Stimulated activated CD8-positive, alpha-beta memory T cell treated with anti-CD3 and anti-CD28 coated beads, Interleukin-4, amount 100 ng/mL, for 24 hours (primary cell): ENCODE results near the gene KDM2B.

ENCODE experiments used
- DNase-seq: peaks from one replicate; pipeline ENCODE4 v3.0.0-alpha.2; 2020; ENCODE audit warnings: low read depth

Gene KDM2B

DNA sequence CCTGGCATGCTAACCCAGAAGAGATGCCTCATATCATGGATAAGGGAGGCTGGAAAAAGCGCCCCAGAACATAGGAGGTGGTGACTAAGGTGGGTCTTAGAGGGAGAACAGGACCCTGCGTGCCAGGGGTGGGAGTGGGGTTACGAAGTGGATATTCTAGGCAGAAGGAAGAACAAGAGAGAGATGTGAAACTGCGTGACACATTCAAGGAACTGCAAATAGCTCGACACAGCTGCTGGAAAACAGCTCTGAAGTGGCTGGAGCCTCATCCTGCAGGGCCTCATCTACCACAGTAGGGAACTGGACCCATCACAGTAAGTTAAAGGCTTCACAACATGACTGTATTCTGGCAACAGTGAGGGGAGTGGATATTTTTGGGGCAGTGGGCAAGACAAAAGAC is 119.8 kb downstream of the KDM2B start:
- DNase-seq = no peak

DNA sequence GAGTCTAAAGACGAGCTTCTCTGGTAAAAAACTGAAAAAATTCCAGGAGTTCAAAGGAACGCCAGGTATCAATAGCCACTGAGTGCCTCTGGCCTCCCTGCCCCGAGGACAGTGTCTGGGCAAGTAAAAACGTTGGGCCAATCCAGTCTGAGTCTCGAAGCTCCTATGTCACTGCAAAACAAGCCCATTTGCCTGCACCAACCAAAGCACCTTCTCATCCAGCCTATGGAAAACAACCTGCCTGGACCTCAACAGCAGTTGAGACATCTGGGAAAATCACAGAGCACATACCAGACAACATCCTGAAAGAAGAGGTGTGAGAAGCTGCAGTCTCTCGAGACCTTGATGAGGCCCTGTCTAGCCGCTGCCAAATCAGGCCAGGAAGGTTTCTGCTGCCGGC is 124.3 kb downstream of the KDM2B start:
- no peak for DNase-seq

DNA sequence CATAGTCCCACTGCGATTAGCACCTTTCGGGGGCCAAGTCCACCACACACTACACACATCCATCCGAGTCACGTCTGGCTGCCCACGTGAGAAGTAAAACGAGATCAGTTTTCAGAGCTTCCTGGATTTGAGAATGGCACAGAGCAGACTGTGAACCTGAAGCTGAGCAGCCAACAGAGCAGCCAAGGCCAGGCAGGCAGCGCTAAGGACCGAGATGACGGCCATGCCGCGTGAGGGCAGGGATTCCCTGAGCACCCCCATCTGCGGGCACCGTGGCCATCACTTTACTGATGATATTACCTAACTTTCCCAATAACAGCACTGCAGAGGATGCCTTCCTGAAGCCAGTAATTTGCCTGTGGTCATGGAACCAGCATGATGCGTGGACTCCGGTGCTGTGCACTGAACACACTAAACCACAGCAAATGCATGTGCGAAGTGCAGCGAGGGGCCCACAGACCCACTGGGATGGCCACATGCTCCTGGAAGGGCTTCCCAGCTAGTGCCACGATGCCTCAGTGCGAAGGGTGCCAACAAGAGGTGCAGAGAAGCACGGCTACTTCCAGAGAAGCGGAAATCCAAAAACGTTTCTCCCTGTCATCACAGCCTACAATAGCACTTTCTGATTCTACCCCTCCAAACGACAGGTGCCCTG is 124.9 kb downstream of the KDM2B start:
- no peak for DNase-seq

DNA sequence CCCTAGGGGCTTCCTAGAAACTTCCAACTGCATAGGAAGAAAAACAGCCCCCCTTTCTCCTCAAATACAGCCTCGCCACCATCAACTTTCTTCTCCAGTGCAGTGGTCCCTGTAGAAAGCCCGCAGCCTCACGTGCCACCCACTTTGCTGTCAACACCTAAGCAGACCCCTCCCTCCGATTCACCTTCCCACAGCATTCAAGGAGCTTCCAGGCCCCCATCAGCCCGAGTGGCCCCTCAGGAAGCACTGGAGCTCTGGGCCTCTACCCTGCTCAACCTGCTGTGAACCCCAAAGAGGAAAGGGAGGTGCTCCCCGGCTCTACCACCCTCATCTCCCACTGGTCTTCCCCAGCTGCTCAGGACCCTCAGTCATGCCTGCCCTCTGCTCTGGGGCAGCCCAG is 125.9 kb downstream of the KDM2B start:
- DNase-seq = no peak

DNA sequence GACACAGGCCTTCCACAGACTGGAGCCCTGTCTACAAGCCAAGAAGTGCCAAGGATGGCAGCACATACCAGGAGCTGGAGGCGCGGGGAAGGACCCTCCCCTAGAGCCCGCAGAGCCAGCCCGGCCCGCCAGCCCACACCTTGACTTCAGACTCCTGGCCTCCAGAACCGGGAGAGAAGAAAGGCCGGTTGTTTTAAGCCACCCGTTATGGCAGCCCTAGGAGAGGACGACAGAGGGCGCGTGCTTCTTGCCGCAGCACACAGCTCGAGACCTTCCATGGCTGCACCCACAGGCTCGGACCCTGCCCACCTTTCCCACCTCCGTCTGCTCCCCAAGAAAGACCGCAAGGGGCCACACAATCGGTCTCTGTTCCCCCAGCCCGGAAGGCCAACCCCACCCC is 127.2 kb downstream of the KDM2B start:
- DNase-seq = no peak

DNA sequence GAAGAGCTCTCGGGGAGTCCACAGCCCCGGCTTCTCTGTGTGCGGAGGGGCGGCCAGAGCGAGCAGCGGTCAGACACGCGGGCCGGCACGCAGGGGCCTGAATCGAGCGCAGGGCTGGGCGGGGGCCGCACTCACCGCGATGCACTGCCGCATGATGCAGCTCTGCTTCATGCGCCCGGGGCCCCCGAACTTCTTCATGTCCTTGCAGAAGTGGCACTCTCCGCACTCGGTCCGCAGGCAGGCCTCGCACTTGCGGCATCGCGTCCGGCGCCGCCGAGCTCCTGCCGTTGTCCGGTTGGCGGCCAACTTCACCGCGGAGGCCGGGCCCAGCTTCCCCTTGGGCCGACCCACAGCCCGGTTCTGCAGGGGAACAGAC is 127.8 kb downstream of the KDM2B start:
- no peak for DNase-seq

DNA sequence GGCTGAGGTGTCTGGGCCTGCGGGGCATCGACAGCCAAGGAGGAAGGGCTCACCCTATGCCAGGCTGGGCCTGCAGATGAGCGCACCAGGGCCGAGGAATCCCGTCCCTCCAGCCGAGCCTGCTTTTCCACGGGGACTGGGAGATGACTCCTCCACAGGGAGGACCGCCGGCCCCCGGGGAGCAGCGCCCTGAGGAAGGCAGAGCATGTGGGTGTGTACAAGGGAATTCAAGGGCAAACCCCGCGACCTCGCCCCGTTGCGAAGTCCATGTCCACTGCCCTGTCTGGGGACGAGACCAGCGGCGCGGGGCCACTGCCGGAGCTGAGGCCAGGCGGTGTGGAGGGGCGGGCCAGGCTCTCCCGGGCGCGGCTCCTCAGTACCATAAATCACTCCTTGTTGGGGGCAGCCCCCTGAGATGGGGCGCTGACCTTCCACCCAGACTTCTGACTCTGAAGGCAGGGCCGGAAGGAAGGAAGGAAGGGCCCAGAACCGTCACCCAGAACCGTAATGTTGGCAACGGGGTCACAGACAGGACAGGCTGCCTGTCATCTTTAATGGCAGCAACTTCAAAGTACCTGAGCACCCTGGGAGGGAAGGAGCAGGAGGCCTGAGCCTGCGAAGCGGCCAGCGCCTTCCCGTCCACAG is 128.4 kb downstream of the KDM2B start:
- no peak for DNase-seq

DNA sequence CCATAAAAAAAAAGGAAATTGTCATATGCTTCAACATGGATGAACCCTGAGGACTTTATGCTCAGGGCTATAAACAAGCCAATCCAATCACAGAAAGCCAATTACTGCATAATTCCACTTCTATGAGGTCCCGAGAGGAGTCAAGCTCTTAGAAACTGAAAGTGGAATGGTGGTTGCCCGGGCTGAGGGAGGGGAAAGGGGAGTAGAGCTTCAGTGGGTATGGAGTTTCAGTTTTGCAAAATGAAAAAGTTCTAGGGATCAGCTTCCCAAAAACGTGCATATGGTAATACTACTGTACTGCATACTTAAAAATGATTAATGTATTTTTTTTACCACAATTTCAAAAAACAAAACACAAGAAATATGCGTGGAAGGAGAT is 128.9 kb downstream of the KDM2B start:
- DNase-seq = no peak

DNA sequence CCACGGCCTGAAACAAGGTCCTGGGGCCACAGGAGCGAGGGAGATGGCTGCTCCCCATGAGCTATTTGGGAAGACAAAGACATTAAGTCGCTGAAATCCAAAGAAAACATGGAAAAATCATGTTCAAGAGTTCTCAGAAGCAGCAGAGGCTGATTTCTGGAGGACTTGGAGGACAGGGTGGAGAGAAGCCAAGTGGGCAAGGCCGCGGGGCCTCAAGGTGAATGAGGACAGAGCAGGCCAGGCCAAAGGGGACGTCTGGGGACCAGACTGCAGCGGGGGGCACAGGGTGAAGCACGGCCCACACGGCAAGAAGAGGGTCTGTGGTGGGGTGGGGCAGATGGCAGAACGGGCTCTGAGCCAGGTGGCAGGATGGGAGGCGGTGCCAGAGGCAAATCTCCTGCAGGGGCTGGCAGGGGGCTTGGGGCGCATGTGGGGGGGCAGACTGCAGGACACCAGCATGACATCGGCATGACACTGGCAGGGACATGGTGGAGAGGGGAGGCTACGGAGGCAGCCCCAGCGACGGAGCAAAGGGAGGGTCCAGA is 132.0 kb downstream of the KDM2B start:
- no peak for DNase-seq

DNA sequence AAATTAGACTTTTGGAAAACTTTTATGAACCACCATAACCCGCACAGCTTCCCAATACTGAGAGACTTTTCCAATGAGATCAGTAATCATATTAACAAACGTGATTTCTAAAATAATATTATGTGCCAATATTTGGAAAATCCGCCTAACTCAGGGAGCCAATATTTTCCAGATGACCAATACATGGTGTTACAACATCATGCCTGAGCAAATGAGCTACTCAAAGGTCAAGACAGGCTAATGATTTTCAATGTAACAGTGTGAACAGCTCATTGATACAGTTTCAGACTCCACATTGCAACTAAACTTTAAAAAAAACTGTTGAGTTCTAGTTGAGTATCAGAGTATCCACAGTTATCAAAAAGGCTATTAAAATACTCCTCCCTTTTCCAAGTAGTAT is 134.1 kb downstream of the KDM2B start:
- no peak for DNase-seq

DNA sequence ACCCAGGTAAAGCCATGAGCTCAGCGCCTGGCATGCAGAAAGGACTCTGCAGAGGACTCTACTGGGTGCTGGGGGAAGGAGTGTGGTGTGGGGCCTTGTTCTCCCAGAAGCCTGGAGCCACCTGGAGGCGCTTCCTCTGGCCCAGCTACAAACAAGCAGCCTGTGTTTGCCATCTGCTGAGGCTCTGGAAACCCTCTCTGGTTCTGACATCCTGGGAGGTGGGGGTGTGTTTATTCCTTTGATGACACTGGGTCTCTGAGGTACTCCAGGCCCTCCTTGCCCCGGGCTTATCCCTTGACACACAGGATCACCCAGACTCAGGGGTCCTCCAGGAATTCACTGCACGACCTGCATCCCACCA is 136.0 kb downstream of the KDM2B start:
- no peak for DNase-seq

DNA sequence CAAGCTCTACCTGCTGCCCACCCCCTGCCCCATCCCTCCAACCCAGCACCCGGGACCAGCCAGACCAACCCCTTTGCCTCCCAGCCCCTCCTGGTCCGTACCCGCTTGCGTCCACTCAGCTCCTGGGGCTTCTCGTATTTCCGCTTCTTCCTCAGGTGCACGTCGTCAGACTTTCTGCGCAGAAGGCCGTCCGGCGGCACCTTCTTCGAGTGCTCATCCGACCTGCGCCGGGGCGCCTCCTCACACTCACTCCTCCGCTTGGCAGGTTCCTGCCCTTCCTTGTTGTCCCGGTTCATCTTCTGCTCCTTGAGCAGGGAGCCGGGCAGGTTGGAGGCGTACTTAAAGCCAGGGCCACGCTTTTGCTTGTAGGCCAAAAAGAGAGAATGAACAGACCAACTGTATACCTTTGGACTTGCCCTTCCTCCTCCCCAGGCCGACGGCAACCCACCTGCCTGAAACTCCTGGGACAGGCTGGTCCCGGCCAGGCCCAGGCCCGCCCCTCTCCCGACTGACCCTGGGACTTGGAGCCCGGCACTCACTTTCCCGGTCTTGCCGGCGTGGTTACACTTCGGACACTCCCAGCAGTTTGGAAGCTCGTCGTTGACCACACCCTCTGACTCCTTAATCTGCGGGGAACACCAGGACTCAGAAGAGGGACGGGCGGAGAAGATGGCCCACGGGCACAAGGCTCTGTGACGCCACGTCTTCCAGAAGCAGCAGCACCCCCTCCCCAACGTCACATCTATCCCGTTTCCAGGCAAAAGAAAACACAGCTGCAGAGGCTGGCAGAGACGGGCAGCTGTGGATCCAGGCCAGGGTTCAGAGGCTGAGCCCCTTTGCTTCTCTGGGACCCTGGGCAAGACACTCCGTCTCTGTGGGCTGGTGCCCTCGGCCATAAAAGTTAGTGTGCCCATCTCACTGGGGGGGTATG is 136.6 kb downstream of the KDM2B start:
- DNase-seq = no peak

DNA sequence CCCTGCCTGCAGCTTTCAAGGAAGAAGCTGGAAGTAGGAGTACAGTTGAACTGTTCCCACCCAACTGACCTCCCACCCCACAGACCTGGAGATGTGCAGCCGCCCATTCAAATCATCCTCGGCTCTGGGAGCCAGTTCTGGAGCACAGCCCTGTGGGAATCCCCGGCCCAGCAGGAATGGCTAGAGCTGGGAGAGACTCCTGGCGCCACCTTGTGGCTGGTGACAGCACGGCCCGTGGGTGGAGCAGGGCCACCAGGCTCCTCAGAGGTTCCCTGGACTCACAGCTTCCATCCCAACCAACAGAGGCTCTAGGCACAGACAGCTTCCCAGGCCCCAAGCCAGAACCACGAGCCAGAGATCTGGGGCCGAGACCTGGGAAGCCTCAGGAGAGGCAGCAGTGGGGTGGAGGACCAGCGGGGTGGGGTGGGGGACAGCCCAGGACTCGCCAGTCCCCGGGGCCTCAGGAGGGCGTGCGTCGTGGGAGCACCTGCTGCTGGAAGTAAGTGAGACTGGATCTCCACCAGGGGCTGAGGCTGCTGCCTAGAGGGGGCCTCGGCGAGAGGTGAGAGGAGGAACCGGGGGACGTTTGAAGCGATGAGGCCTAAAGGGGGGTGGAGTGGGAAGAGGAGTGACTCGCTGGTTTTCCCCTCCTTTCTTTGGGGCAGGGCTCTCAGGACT is 137.5 kb downstream of the KDM2B start:
- DNase-seq = peak; percentile 56

DNA sequence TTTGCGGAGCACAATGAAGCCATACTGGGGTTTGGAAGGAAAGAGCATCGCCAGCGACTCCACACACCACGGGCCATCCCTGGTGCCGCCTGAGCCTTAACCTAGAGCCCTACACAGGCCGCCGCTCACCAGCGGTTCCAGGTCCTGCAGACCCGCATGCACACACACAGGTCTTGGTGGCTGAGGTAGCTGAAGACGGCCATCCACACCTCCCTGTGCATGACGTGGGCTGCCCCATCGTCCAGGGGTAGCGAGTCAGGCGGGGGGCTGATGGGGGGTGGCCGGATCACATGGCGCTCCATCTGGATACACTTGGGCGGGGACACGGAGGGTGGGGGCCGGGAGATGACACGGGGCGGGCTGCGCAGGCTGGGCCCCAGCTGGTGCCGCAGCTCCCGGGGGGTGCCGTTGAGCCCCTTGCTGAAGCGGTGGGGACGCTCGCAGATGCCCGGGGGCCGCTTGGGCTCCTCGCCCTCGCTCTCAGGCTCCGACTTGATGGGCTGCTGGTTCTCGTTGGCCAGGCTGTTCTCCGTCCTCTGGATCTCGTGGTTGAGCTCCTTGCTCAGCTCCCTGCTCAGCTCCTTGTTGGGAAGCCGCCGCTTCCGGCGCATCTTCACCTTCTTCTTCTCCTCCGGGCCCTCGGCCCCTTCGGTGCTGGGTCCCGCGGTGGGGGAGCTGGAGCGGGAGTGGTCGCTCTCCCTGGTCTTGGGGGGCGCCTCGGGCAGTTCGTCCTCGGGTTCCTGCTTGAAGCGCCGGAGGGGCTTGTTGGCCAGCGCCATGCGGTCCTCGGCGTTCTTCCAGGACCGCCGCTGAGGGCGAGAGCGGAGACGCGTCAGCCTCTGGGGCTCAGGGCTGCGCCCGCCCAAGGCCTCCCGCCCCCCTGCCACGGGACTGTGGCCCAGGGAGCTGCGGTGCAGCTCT is 138.5 kb downstream of the KDM2B start:
- DNase-seq = no peak

DNA sequence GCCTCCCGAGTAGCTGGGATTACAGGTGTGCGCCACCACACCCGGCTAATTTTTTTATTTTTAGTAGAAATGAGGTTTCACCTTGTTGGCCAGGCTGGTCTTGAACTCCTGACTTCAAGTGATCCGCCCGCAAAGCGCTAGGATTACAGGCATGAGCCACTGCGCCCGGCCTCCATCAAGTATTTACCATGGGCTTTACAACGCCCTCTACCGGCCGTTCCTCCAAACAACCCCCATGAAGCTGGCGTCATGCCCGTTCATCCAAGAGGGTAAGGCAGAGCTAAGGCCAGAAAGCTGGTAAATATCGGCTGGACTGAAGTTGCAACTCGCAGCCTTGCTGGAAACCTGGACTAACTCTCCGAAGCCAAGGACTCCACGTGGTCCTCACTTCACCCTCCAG is 139.3 kb downstream of the KDM2B start:
- DNase-seq = no peak

DNA sequence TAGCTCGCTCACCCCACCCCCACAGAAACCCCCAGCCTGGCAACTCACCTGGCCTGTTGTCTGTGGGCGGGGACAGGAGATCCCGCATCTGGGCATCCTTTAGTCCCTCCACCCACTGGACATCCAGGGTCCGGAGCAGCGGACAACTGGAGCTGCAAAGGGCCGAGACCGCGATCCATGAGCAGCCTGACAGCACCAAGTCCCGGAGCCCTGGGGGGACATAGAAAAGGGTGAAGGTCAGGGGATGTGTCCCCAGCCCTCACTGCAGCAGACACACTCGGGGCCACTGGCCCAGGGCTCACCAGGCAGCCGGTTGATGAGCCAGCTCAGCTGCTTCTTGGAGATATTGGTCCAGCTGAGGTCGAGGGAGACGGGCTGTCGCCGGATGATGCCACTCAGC is 140.1 kb downstream of the KDM2B start:
- DNase-seq = no peak

DNA sequence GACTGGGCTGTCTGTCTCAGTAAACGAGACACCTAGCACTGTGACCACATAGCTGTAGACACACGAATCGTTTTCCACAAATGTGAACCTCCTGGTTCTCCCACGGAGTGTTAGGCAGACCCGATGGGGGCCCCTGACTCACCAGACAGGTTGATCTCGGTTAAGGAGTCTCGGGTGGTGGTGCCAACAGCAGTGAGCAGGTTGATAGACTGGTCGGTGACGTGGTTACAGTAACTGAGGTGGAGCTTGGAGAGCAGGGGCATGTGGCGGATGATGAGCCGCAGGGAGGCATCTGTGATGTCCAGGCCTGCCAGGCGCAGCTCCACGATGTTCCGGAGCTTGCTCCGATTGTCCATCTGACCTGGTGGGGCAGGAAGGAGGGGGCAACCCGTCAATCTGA is 141.1 kb downstream of the KDM2B start:
- no peak for DNase-seq

DNA sequence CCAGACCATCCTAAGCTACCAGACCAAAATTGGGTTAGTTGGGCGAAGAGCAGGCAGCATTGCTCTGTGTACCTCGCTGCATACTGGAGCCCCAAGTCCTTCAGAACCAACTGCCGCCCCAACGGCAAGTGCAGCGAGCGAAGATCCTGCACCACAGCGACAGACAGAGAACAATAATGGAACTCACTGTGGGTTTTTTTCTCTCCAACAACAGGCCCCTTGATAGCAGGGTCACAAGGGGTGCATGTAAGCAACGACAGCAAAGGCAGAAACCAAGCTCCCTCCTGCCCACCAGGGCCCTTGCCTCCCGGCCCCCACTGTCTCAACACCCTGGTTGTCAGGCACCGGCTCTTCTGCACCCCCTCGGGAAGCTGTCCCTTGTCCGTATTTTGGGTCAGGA is 141.9 kb downstream of the KDM2B start:
- DNase-seq = no peak

DNA sequence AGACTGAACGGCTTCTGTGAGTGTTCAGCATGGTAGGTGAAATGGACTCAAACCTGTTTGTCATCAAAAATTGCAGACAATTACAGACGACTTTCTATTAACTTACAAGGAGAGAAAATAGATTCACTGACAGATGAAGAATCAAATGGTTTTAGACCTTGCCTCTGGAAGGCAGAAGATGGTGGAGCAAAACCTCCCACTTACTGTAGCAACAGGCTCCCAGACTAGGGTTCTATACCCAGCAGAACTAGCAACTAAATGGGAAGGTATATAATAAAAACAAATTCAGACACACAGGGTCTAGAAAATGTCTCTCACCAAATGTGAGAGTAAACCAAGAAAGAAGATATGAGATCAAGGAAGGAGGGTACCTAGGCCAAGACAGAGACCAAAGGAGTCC is 144.1 kb downstream of the KDM2B start:
- DNase-seq = no peak

DNA sequence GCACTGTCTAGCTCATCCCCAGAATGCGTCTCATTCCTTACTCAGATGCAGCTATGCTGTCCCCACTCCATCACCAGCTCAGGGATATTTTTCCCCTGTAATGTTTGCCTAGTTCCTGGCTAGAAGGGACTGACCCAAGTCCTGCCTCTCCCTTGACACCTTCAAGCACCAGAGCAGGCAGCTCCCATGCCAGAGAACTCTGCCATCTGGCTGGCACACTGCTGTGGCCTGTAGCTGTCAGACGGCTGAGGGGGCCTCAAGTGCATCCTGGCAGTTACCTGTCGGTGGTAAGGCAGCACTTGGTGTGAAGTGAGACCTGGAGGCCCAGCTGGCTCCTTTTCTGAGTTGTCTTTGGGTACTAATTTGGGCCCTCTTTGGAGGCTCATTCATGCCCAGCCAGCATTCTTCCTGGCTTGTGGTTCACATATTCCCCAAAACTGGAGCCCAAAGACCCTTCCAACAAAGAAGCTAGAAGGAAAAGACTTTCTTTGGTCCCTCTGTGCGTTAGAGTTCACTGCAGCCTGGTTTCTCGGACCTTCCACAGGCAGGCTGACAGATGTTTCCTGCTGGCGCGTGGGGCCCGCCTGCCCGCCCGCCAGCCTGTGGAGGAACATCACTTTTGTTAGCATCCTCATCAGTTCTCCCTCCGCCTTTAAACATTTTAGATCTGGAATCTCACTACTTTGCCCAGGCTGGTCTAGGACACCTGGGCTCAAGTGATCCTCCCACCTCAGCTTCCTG is 147.9 kb downstream of the KDM2B start:
- DNase-seq = no peak
